CD4-positive, alpha-beta T cell treated with Interleukin-17A for 1 hour (primary cell): Measurements from ENCODE around the gene JUP.
"Not testable (repeated sequence)": the region's sequence is repeated elsewhere in the genome, so short reads cannot be mapped to it uniquely, and the experiment has no call there.

ENCODE experiments used
- DNase-seq: peaks from one replicate; pipeline ENCODE4 v3.0.0-alpha.2; 2020

Gene JUP

DNA sequence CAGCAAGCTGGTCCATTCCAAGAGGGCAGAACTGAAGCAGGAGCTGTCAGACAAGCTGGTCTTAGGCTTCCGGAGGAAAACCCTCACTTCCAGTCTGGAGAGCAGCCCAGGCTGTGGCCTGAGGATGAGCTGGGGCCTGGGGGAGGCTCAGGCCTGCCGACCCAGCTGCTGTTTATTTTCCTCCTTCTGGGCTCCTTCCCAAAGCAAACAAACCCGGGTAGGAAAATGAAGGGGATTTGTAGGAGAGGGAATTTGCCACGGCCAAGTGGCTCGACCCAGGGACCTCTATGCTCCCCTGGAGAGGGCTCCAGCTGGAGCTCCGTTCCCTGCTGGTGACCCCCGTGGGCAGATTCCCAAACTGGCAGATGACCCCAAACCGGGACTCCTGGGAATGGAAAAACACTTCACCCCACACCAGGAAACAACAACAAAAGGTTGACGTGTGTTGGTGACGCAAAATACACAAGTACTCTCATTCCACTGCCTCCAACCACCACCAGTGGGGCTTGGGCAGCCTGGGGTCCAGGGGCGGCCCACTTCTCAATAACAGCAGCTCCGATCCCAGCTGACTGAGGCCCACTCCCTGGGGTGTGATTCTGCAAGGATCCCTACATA is 8.8 kb downstream of the JUP start:
- no peak for DNase-seq

DNA sequence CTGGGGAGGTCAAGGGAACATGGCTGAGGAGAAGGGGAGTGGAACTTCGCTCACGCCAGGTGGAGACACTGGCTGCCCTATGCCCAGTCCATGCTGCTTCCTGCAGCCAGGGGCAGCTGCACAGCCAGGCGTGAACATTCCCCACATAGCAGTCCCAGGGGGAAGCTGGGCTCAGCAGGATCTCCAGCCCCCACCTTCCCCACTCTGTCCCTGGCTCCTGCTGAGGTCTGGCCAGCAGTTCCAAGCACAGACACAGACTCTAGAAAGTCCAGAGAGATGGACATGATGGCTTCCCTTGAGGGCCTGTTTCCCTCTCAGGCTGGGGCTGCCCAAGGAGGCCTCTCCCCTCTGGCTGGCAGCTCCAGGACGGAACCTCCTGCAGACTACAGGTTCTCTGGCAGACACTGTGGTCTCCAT is 9.3 kb downstream of the JUP start:
- no peak for DNase-seq

DNA sequence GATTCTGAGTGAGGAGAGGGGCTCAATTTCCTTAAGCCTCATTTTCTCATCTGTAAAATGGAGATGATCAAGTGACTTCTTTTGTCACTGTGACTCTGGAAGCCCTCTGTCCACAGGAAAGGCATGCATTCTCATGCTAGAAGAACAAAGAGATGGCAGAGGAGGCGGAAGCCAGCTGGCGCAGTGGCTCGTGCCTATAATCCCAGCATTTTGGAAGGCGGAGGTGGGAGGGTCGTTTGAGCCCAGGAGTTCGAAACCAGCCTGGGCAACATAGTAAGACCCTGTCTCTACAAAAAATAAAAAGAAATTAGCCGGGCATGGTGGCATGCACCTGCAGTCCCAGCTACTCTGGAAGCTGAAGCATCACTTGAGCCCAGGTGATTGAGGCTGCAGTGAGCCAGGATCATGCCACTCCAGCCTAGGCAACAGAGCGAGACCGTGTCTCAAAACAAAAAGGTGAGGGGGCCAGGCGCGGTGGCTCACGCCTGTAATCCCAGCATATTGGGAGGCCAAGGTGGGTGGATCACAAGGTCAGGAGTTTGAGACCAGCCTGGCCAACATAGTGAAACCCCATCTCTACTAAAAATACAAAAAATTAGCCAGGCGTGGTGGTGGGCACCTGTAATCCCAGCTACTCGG is 10.1 kb downstream of the JUP start:
- DNase-seq, result not testable (repeated sequence)

DNA sequence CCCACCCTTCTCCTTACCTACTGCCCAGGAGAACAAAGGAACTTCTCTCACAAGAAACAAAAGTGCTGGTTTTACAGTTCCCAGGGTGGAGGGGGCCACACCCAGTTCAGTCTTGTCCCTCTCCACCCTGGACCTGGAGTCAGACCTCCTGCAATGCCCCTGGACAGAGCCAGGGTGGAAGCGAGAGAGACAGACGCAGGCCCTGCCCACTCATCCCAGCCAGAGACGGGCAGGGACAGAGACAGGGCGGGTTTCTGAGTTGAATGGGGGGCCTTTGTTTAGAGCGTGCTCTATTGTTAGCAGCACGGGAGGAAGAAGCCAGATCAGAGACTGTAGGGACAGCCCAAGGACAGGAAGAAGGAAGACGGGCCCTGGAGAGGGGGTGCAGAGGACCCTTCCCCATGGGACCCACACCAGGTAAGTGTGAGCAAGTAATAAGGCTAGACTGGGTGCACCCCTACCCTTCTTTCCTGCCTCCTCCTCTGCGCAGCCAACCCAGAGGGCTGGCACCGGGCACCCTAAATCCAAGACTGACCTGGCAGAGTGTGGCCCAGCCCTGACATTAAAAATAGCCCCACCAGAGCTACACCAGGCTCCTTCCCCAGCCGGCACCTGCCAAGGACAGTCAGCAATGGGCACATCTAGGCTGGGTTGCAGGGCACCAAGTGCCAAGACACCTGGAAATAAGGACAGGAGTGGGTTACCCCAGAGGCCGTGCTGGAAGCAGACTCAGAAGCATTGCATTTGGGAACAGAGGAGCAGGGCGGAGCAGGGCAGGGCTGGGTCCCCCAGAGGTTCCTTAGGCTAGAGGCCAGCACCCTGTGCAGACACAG is 10.9 kb downstream of the JUP start:
- DNase-seq, result no peak

DNA sequence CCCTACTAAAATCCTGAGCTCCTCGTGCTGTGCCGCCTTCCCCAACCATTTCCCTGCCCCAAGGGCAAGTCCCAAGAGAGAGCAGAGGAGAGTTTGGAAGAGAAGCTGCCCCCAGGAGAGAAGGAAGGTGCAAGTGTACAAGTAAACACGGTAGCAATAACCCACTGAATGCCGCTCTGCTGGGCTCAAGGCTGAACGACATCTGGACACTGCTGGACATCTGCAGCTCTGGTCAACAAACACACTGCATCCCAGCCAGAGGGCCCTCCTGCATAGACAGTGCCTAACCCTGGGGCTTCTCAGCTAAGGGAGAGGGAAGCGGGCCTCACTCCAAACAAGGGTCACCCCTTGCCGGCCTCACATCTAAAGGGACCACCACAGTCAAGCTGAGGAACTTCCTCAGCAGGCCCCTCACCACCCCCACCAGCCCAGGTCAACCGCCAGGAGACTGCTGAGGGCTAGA is 12.7 kb downstream of the JUP start:
- DNase-seq, result no peak

DNA sequence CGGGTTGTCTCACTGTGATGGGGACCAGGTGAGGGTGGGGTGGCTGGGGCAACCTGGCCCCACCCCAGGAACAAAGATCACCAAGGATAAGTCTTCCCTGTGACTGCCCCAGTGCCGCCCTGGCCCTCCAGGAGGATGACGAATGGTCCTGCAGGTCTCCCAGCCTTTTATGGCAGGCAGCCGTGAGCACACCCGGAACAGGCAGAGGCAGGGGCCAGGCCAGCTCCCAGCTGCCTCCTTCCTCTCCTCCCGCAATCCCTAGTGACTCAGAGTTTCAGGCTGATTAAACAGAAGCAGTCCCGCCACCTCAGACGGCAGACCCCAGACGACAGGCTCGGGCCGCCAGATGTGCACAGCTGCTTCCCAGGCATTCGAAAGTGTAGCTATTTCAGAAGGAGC is 13.3 kb downstream of the JUP start:
- DNase-seq, result no peak

DNA sequence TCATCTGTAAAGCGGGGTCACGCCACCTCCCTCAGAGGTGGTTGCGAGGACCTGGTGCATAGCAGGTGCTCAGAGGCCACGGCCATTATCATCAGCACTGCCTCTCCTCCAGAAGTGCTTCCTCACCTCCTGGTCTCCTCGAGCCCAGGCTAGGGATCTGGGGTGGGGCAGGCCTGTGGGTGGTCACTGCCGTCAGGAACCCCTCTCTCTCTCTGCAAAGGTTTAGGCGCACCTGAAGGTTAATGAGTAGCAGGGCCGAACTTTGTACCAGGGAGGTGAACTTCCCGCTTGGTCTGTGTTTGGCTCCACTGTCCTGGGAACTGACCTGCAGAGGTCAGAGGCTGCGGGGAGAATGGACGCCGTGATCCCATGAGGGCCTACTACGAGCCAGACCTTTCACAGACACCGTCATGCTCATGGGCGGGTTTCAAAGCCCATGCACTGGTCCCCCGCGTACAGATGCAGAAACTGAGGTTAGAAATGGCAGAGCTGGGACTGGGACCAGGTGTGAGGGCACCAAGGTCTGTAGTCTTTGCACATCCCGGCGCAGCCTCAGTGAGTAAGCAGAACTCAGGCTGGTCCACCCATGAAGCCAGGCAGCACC is 13.8 kb downstream of the JUP start:
- no peak for DNase-seq

DNA sequence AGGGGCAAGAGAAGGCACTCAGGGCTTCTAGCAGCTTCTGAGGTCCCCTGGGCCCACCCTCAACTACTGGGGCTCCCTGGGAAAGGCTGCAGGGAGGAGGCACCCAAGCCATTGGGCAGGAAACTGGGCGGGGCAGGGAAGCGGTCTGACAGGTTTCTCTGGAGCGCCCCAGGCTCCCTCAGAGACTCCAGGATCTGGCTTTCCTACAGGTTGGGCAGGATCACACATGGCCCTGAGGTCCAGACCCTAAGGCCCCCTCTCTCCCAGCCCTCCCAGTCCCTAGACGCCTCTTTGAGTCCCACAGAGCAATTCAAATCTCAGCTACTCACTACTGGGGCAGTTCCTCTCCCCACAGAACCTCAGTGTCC is 14.3 kb downstream of the JUP start:
- no peak for DNase-seq

DNA sequence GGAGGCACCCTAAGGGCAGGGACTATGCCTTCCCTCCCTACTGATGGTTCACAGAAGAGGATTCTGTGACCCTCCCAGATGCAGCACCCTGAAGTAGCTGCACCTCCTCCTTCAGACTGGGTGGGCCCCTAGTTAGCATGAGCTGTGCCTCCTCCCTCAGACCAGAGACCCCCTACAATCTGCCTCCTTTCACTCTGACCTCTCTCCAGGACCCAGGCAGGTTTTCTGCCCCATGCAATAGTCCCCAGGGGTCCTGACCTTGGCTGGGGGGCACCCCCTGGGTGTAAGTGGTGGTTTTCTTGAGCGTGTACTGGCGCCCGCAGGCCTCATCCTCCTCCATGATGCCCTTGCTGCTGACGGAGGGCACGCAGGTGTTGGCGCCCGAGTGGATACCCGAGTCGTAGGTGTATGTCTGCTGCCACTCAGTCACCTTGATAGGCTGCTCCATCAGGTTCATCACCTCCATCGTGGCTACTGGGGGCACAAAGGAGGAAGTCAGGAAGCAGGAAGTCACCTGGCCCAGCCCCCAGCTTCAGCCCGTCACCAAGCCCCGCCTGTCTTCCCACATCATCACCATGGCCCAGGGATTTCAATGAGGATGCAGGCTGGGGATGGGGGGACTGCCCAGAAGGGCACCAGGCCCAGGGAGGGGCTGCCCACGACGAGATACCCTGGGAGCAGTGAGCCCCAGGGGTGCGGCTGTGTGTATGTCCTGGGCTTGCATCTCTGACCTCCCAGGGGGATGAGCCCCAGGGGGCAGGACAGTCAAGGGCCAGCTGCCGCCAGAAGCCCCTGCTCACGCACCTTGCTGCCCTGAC is 14.9 kb downstream of the JUP start:
- no peak for DNase-seq

DNA sequence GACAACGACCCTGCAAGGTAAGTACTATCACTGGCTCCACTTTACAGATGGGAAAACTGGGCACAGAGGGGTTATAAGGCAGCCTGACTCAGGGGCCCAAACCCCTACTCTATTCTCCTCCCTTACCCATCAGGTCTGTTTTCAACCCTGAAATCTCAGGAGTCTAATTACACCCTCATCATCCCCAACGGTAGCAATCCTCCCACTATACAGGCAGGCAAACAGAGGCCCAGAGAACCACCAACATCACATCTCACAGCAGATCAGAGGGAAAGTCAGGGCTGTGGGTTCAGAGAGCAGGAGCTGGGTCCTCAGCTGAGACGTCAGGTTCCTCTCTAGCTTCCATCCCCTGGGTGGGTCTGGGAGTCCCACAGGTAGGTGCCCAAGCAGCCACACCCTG is 16.5 kb downstream of the JUP start:
- DNase-seq, result no peak

DNA sequence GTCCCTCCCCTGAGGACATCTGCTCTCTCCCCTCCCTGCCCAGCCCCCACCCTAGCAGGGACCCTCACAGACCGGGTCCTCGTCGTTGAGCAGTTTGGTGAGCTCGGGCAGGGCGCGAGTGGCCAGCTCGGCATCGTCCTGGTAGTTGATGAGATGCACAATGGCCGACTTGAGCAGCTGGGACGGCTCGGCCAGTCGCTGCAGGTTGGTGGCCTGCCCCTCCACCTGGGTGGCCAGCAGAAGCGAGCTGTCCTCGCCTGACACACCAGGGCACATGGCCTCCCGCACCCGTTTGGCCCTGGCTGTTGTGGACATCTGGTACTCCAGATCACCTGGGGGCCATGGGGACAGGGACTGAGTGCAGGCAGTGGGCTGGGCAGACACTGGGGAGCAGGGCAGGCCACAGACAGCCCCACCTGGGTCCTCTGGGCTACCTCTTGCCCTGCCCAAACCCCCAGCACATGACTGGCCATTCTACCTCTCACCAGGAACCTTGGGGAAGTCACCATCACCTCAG is 17.1 kb downstream of the JUP start:
- no peak for DNase-seq

DNA sequence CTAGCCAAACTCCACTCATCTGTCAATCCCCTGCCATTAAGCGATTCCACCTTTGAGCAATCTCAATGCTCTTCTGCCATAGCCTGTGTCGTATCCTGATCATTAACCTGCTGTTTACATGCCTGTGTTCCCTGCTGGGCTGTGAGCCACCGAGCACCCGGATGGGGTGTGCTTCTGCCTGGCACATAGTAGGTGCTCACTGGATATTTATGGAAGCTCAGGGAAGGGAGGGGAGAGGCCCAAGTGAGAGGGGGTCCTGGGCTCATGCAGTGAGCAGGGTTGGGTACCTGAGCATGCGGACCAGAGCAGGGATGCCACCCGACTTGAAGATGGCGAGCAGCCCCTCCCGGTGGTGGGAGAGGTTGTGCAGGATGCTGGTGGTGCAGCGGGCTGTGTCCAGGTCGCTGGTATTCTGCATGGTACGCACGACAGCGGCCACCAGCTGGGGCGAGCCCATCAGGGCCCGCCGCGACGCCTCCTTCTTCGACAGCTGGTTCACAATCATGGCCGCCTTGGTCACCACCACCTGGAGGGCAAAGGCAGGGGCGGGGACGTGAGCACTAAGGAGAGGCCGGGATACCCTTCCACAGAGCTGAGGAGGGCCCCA is 17.7 kb downstream of the JUP start:
- no peak for DNase-seq

DNA sequence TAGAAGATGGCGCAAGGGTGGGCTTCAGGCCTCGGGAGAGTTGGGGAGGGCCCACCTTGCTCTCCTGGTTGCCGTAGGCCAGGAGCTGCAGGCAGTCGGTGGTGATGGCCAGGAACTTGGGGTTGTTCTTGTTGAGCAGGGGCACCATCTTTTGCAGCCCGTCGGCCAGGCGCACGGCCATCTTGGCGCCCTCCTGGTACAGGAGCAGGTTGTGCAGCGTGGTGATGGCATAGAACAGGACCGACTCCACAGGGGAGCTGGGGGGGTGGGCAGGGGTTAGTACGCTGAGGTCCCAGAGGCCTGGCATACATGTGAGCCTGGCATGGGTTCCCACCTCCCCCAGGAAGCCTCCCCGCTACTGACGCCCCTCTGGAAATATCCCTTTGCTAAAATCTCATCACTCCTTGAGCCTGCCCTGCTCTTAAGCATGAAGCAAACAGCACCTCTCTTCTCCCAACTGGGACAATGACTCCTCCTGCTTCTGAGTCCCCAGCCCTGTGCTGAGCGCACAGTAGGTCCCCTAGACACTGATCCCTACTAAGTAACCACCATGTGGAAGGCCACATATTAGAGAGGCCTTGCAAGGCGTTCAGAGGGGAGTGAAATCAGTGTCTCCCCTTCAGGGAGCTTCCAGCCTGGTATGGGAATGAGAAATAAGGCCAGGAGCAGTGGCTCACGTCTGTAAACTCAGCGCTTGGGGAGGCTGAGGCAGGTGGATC is 19.0 kb downstream of the JUP start:
- DNase-seq, result no peak

DNA sequence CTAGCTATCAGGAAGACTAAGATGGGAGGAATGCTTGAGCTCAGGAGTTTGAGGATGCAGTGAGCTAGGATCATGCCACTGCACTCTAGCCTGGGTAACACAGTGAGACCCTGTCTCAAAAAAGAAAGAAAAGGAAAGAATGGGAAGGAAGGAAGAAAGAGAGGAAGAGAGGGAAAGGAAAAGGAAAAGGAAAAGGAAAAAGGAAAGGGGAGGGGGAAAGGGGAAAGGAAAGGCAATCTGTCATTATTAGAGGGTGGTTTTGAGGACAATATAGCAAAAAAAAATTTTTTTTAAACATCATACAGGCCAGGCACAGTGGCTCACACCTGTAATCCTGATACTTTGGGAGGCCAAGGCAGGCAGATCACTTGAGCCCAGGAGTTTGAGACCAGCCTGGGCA is 20.4 kb downstream of the JUP start:
- DNase-seq, result no peak

DNA sequence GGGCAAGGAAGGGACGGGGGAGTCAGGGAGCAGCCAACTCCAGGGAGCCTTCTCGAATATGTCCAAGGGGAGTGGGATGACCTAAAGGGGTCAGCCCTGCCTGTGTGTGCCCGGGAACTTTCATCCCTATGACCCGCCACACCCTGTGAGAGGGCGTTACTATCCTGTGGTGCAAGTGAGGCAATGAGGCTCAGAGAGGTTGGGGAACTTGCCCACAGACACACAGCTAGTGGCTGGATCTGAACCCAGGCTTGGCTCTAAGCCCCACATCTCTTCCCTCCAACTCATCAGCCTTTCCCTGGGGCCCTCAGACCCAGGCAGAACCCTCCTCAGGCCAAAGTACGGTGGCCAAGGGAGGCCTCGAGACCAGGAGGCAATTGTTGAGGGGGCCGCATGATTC is 23.2 kb downstream of the JUP start:
- DNase-seq, result no peak

DNA sequence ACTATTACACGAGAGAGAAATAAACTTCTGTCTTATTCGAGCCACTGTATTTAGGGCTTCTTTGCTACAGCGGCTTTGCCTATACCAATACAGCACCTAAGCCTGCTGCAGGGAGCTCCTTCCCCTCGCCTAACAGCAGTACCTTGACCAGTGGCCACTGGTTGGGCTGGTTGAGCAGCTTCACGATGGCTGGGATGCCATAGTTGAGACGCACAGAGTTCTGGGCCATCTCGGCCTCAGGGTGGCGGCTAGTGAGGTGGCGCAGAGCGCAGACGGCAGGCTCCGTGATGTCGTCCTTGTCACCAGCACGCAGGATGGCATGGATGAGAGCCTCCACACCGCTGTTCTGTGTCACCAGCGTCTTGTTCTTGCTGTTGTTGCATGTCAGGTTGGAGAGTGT is 23.7 kb downstream of the JUP start:
- DNase-seq, result no peak

DNA sequence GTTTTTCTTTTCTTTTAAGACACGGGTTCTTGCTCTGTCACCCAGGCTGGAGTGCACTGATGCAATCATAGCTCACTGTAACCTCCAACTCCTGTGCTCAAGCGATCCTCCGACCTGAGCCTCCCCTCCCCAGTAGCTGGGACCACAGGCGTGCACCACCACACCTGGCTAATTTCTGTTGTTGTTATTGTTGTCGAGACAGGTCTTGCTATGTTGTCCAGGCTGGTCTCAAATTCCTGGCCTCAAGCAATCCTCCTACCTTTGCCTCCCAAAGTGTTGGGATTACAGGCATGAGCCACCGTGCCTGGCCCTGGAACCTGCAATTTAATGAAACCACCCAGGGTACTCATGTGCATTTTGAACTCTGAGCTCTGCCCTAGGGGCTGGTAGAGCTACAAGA is 24.1 kb downstream of the JUP start:
- no peak for DNase-seq

DNA sequence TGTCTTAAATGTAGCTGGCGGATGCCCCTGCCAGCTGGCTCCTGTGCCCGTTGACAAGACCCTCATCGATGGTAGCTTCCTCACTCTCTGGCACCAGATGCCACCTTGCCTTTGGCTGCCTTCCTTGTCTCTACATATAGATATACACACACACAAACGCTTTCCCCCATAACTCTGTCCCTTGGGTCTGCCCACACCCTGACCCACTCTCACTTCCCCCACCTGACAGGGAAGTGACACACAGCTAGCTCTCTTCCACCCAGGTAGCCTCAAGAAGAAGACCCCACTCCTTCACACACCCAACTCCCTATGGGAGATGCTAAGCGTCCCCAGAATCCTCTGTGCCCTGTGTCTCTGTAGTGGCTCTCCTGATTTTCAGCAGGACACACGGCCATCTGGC is 25.6 kb downstream of the JUP start:
- DNase-seq, result no peak

DNA sequence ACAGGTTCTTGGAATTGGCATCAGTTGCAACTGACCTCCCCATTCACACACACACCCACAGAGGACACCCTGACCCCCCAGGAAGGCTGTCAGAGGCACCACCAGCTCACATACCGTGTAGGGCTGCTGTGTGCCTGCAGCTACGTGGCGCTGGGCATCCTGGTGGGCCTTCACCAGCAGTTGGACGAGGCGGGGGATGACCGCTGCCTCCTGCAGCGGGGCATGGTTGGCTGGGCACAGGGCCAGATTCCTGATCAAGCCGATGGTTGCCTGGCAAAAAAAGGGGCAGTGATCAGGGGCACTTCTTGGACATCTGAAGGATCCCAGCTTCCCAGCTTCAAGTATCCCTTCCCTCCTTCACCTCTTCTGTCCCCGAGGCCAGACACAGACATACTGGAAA is 27.9 kb downstream of the JUP start:
- no peak for DNase-seq

DNA sequence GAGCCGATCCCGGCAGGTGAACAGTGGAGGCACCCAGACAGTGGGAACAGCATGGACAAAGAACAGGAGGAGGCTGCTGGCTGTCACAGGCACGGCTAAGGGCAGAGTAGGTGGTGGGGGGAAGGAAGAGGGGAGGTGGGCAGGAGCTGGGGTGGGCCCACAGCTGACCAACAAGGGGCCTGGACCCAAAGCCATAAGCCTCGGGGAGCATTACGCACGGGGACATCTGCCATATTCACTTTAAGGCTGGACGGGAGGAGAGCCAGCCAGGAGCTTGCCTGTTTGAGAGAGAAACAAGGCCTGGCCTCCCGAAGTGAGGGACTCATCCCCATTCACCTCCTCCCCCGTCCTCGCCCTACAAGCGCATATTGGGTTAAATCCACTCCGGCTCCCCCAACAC is 32.4 kb downstream of the JUP start:
- DNase-seq, result no peak

DNA sequence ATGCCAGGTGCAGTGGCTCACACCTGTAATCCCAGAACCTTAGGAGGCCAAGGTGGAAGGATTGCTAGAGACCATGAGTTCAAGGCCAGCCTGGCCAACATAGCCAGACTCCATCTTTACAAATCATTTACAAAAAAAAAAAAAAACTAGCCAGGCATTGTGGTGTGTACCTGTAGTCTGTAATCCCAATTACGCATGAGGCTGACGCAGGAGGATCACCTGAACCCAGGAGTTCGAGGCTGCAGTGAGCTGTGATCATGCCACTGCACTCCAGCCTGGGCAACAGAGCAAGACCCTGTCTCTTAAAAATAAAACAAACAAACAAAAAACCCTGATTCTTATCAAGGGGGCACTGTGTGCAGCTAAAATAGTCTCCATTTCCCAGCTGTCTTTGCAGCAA is 35.2 kb downstream of the JUP start:
- no peak for DNase-seq

DNA sequence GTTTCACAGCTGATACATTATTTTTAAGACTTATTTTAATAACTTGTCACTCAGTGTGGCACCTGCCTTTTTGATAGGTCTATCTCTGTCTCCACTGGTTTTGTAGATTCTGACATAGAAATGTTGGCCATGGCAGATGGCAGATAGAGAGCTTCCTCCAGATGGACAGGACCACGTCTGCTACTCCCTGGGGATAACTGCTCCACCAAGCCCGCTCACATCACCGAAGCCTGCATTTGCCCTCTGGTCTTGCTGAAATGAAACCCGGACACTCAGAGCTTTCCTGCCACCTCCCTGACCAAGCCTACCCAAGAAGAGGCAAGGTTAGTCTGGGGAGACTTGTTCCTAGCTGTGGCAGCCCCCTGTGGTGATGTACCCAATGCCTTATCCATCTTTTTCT is 35.6 kb downstream of the JUP start:
- DNase-seq, result no peak
